Caco-2 (cell line): Measurements from ENCODE around the gene GZMA. TPM values are rescaled to one million over a fixed set of nuclear protein-coding genes. Genes with fewer than 3 reads are reported as not detected.
"Not testable (repeated sequence)": the region's sequence is repeated elsewhere in the genome, so short reads cannot be mapped to it uniquely, and the experiment has no call there.

Experiments used
- BruUV-seq: library from RNA; stranded (reverse); fragments of 400-500 nt; replicated peaks from 2 replicates; lab custom pipeline; 2021; lab: Mats Ljungman, UMichigan
- CTCF ChIA-PET: fragments of 300-600 bp; sonication (Branson Sonifier 250); formaldehyde crosslinking; loops from one replicate; lab custom pipeline; 2022; ENCODE audit warnings: antibody characterized with exemption; lab: Charles Lee
- POLR2A ChIA-PET: fragments of 300-600 bp; sonication (Branson Sonifier 250); formaldehyde crosslinking; loops from one replicate; lab custom pipeline; 2022; ENCODE audit warnings: antibody characterized with exemption; lab: Charles Lee
- DNase-seq, 2 experiments: peaks; one replicate each; pipeline versions ENCODE4 v3.0.0 to v3.0.0-alpha.2; 2020 to 2022
- H3K27me3 ChIP-seq: replicated peaks from 2 replicates; pipeline ENCODE4 v1.6.0; 2011; ENCODE audit warnings: low read length; ENCODE audit not compliant: control insufficient read depth, insufficient read depth
- H3K36me3 ChIP-seq: 2 replicates; pipeline ENCODE4 v1.5.1; 2011; ENCODE audit warnings: low read length; ENCODE audit not compliant: control insufficient read depth, insufficient read depth
- H3K4me1 ChIP-seq: fragments of 250-450 bp; sonication (Bioruptor Pico); 2 replicates; pipeline ENCODE4 v1.5.1; 2020; ENCODE audit warnings: mild to moderate bottlenecking
- H3K4me3 ChIP-seq: 2 replicates; pipeline ENCODE4 v1.5.1; 2011; ENCODE audit warnings: low read depth, mild to moderate bottlenecking, control low read depth, low read length
- H3K9me3 ChIP-seq: fragments of 250-450 bp; sonication (Bioruptor Pico); 2 replicates; pipeline ENCODE4 v1.5.1; 2020; ENCODE audit warnings: mild to moderate bottlenecking, moderate library complexity
- H3K27ac Mint-ChIP-seq: one replicate; pipeline ENCODE4 v1.8.0; 2022; ENCODE audit warnings: mixed read lengths; ENCODE audit not compliant: unreplicated experiment
- H3K27me3 Mint-ChIP-seq: one replicate; pipeline ENCODE4 v1.8.0; 2022; ENCODE audit warnings: mixed read lengths; ENCODE audit not compliant: insufficient read depth, unreplicated experiment
- H3K36me3 Mint-ChIP-seq: one replicate; pipeline ENCODE4 v1.8.0; 2022; ENCODE audit warnings: mild to moderate bottlenecking, mixed read lengths; ENCODE audit not compliant: insufficient read depth, unreplicated experiment
- H3K4me1 Mint-ChIP-seq: one replicate; pipeline ENCODE4 v1.8.0; 2022; ENCODE audit warnings: low read depth, mixed read lengths; ENCODE audit not compliant: unreplicated experiment
- H3K4me3 Mint-ChIP-seq: one replicate; pipeline ENCODE4 v1.8.0; 2022; ENCODE audit warnings: mild to moderate bottlenecking, moderate library complexity, mixed read lengths; ENCODE audit not compliant: unreplicated experiment
- H3K9me3 Mint-ChIP-seq: one replicate; pipeline ENCODE4 v1.8.0; 2022; ENCODE audit warnings: mixed read lengths; ENCODE audit not compliant: unreplicated experiment
- CTCF ChIP-seq, 2 experiments: fragments of 200-600 bp in 1 of 2; IDR thresholded peaks; 1 replicate in 1 of 2; 2 replicates in 1 of 2; pipeline versions ENCODE4 v1.5.1 to v1.8.0; 2011 to 2022; ENCODE audit warnings: antibody characterized with exemption in 1 of 2, control low read depth in 1 of 2, inconsistent platforms in 1 of 2, low read depth in 1 of 2, low read length in 1 of 2, mild to moderate bottlenecking in 1 of 2, moderate library complexity in 1 of 2; ENCODE audit not compliant: insufficient read depth in 1 of 2, severe bottlenecking in 1 of 2, unreplicated experiment in 1 of 2
- intact Hi-C: fragments of 100-400 bp; cut with micrococcal nuclease; formaldehyde crosslinking; loops from one replicate; pipeline ENCODE4 v1.10.0; 2022; ENCODE audit not compliant: unreplicated experiment
- total RNA-seq: library from RNA; stranded (reverse); gene quantifications from 2 replicates; pipeline ENCODE4 v1.2.3, GENCODE V29; 2022

The GZMA gene
- total RNA-seq, 1 experiment from 2014 or later = not detected

DNA sequence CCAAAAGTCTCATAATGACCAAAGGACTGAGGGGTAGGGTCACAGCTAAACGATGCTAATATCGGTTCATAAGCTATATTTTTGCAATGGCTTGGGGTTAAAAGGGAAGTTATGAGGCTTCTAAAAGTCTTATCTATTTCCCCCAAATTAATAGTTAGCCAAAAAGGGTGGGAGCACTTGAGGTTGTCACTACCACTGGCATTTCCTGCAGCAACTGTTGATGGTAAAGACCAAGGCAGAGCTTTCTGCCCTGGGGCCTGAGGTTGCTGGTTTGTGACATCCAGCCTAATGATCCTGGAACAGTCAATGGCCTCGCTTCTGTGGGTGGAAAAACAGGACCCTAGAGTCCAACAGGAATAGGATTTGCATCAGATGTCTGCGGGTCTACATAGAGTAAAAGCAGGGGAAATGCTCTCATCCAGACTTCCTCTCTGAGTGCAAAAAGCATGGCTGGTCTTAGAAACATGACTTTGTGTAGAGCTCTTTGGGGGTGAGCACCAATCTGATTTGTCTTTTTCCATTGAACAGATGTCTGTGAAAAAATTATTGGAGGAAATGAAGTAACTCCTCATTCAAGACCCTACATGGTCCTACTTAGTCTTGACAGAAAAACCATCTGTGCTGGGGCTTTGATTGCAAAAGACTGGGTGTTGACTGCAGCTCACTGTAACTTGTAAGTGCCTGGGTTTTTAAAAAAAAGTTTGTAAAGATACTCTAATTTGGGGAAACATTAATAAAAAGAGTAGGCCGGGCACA is 2.7 kb downstream of the GZMA start:
- CTCF ChIA-PET = interaction anchor here (0.6 kb wide), 1 partner anchor 21 kb away, joined by 3 read pairs; no protein-coding TSS in a partner anchor
- no peak for TF ChIP-seq CTCF (IDR thresholded peaks at IDR 0.05; ENCODE audit: insufficient read depth in 1 of 2, low read depth in 1 of 2, low read length in 1 of 2, severe bottlenecking in 1 of 2, unreplicated experiment in 1 of 2)
- Histone ChIP-seq H3K4me3 (no peak overlapping the region), H3K36me3 (no peaks in the 10 kb centered on the region), H3K27me3 (no peaks in the 10 kb centered on the region), H3K9me3 (no peaks in the 10 kb centered on the region), H3K4me1 (no peaks in the 10 kb centered on the region)
- no peaks in the 10 kb centered on the region for H3K4me1 Mint-ChIP-seq
- no peaks in the 10 kb centered on the region for H3K36me3 Mint-ChIP-seq
- H3K4me3 Mint-ChIP-seq = no peak overlapping the region
- H3K27ac Mint-ChIP-seq = no peak overlapping the region
- POLR2A ChIA-PET = no interaction called here
- BruUV-seq = no TSS peak
- intact Hi-C loops = no loop called here
- no peak for DNase-seq
- no peaks in the 10 kb centered on the region for H3K9me3 Mint-ChIP-seq
- no peaks in the 10 kb centered on the region for H3K27me3 Mint-ChIP-seq

DNA sequence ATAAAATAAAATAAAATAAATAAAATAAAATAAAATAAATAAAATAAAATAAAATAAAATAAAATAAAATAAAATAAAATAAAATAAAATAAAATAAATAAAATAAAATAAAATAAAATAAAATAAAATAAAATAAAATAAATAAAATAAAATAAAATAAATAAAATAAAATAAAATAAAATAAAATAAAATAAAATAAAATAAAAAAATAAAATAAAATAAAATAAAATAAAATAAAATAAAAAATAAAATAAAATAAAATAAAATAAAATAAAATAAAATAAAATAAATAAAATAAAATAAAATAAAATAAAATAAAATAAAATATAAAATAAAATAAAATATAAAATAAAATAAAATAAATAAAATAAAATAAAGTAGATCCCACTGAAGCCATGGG is 3.5 kb downstream of the GZMA start:
- H3K27me3 Mint-ChIP-seq, H3K4me1 ChIP-seq, H3K9me3 Mint-ChIP-seq, H3K4me1 Mint-ChIP-seq, DNase-seq, H3K4me3 Mint-ChIP-seq, H3K4me3 ChIP-seq, H3K36me3 ChIP-seq, CTCF ChIA-PET, POLR2A ChIA-PET, H3K27me3 ChIP-seq, H3K9me3 ChIP-seq, intact Hi-C loops, BruUV-seq, H3K27ac Mint-ChIP-seq, H3K36me3 Mint-ChIP-seq: not testable (repeated sequence)

DNA sequence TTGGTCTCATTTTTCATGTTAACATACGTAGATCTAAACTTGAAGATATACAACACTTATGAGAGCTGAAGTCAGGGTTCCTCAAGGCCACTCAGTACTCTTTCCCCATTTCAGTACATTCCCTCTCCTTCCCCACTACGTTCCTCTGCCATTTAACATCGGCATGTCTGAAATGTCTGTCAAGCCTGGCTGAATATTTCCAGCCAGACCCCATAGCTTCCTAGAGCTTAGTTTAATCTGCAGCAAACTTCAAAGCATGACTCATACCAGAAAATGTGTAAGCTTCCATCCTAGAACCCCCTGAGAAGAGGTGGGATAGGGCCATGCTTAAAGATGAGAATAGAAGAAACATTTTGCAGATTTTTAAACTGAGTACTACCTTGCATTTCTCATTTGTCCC is 6.2 kb downstream of the GZMA start:
- no TSS peak for BruUV-seq

More for the DNA sequence above, 6.2 kb downstream of the GZMA start:
- no peak overlapping the region for H3K27ac Mint-ChIP-seq
- H3K27me3 Mint-ChIP-seq = peaks cover 8% of the 10 kb centered on the region
- no peak overlapping the region for H3K4me3 Mint-ChIP-seq
- no peak for DNase-seq
- Histone ChIP-seq H3K36me3 (no peaks in the 10 kb centered on the region), H3K4me3 (no peak overlapping the region), H3K9me3 (no peaks in the 10 kb centered on the region), H3K27me3 (no peaks in the 10 kb centered on the region), H3K4me1 (no peaks in the 10 kb centered on the region; the same call in 1 of the 2 replicates)
- no peaks in the 10 kb centered on the region for H3K9me3 Mint-ChIP-seq
- no peak for TF ChIP-seq CTCF (IDR thresholded peaks at IDR 0.05; ENCODE audit: insufficient read depth in 1 of 2, low read depth in 1 of 2, low read length in 1 of 2, severe bottlenecking in 1 of 2, unreplicated experiment in 1 of 2)
- H3K36me3 Mint-ChIP-seq = no peaks in the 10 kb centered on the region
- POLR2A ChIA-PET = no interaction called here
- H3K4me1 Mint-ChIP-seq = no peaks in the 10 kb centered on the region
- CTCF ChIA-PET = no interaction called here
- intact Hi-C loops = no loop called here
